NCI-H2227 (cell line): Measurements from ENCODE around the gene APC2.

Experiments used
- DNase-seq: peaks from one replicate; lab custom pipeline; 2025; ENCODE audit not compliant: unreplicated experiment; lab: John Stamatoyannopoulos, UW

APC2 gene

DNA sequence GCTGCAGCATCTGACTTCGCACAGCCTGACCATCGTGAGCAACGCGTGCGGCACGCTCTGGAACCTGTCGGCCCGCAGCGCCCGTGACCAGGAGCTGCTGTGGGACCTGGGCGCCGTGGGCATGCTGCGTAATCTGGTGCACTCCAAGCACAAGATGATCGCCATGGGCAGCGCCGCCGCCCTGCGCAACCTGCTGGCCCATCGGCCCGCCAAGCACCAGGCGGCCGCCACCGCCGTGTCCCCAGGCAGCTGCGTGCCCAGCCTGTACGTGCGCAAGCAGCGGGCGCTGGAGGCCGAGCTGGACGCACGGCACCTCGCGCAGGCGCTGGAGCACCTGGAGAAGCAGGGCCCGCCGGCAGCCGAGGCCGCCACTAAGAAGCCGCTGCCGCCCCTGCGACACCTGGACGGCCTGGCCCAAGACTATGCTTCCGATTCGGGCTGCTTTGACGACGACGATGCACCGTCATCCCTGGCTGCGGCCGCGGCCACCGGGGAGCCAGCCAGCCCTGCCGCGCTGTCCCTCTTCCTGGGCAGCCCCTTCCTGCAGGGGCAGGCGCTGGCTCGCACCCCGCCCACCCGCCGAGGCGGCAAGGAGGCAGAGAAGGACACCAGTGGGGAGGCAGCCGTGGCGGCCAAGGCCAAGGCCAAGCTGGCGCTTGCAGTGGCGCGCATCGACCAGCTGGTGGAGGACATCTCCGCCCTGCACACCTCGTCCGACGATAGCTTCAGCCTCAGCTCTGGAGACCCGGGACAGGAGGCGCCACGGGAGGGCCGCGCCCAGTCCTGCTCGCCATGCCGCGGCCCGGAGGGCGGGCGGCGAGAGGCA is 15.5 kb downstream of the APC2 start:
- DNase-seq: no peak

DNA sequence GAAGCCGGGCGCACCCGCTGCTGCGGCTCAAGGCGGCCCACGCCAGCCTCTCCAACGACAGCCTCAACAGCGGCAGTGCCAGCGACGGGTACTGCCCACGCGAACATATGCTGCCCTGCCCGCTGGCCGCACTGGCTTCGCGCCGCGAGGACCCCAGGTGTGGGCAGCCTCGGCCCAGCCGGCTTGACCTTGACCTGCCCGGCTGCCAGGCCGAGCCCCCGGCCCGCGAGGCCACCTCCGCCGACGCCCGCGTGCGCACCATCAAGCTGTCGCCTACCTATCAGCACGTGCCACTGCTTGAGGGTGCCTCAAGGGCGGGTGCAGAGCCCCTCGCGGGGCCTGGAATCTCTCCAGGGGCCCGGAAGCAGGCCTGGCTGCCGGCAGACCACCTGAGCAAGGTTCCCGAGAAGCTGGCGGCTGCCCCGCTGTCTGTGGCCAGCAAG is 16.1 kb downstream of the APC2 start:
- no peak for DNase-seq

DNA sequence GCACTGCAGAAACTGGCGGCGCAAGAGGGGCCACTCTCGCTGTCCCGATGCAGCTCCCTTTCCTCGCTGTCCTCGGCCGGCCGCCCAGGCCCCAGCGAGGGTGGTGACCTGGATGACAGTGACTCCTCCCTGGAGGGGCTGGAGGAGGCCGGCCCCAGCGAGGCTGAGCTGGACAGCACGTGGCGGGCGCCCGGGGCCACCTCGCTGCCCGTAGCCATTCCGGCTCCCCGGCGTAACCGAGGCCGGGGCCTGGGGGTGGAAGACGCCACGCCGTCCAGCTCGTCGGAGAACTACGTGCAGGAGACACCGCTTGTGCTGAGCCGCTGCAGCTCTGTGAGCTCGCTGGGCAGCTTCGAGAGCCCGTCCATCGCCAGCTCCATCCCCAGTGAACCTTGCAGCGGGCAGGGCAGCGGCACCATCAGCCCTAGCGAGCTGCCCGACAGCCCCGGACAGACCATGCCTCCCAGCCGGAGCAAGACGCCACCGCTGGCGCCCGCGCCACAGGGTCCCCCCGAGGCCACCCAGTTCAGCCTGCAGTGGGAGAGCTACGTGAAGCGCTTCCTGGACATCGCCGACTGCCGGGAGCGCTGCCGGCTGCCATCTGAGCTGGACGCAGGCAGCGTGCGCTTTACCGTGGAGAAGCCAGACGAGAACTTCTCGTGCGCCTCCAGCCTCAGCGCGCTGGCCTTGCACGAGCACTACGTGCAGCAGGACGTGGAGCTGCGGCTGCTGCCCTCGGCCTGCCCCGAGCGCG is 16.7 kb downstream of the APC2 start:
- DNase-seq: no peak

DNA sequence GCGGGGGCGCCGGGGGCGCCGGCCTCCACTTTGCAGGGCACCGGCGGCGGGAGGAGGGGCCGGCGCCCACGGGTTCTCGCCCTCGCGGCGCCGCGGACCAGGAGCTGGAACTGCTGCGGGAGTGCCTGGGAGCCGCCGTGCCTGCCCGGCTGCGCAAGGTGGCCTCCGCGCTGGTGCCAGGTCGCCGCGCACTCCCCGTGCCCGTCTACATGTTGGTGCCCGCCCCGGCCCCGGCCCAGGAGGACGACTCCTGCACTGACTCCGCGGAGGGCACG is 17.2 kb downstream of the APC2 start:
- DNase-seq: no peak

DNA sequence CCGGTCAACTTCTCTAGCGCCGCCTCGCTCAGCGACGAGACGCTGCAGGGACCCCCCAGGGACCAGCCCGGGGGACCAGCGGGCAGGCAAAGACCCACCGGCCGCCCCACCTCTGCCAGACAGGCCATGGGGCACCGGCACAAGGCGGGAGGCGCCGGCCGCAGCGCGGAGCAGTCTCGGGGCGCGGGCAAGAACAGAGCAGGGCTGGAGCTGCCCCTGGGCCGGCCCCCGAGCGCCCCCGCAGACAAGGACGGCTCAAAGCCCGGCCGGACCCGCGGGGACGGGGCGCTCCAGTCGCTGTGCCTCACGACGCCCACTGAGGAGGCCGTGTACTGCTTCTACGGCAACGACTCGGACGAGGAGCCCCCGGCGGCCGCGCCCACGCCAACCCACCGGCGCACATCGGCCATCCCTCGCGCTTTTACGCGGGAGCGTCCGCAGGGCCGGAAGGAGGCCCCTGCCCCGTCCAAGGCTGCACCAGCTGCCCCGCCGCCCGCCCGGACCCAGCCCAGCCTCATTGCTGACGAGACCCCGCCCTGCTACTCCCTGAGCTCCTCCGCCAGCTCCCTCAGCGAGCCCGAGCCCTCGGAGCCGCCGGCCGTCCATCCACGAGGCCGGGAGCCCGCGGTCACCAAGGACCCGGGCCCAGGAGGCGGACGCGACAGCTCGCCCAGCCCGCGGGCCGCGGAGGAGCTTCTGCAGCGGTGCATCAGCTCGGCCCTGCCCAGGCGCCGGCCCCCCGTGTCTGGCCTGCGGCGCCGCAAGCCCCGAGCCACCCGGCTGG is 17.8 kb downstream of the APC2 start:
- no peak for DNase-seq

DNA sequence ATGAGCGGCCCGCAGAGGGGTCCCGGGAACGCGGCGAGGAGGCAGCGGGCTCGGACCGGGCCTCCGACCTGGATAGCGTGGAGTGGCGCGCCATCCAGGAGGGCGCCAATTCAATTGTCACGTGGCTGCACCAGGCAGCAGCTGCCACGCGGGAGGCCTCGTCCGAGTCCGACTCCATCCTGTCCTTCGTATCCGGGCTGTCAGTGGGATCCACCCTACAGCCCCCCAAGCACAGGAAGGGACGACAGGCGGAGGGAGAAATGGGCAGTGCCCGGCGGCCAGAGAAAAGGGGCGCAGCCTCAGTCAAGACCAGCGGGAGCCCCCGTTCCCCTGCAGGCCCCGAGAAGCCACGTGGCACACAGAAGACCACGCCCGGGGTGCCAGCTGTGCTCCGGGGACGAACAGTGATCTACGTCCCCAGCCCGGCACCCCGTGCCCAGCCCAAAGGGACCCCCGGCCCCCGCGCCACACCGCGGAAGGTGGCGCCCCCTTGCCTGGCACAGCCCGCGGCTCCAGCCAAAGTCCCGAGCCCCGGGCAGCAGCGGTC is 18.4 kb downstream of the APC2 start:
- DNase-seq: no peak

- no peak for DNase-seq
These were observed 18.9 kb downstream of the APC2 start for GRCh38 chr19:1468821-1469254.

DNA sequence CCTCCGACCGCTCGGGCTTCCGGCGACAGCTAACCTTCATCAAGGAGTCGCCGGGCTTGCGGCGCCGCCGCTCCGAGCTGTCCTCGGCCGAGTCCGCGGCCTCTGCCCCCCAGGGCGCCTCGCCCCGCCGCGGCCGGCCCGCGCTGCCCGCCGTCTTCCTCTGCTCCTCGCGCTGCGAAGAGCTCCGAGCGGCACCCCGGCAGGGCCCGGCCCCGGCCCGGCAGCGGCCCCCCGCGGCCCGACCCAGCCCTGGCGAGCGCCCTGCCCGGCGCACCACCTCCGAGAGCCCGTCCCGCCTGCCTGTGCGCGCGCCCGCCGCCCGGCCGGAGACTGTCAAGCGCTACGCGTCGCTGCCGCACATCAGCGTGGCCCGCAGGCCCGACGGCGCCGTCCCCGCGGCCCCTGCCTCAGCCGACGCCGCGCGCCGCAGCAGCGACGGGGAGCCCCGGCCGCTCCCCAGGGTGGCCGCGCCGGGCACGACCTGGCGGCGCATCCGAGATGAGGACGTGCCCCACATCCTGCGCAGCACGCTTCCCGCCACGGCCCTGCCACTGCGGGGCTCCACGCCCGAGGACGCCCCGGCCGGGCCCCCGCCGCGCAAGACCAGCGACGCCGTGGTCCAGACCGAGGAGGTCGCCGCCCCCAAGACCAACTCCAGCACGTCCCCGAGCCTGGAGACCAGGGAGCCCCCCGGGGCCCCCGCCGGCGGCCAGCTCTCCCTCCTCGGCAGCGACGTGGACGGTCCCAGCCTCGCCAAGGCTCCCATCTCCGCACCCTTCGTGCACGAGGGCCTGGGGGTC is 19.5 kb downstream of the APC2 start:
- no peak for DNase-seq

GRCh38 chr19:1470055-1470304 is 20.1 kb downstream of the APC2 start:
- no peak for DNase-seq

GRCh38 chr19:1470305-1471009 is 20.5 kb downstream of the APC2 start:
- peak; percentile 85 for DNase-seq

- DNase-seq: peak; percentile 75
These were observed 21.1 kb downstream of the APC2 start for GRCh38 chr19:1471010-1471514.

DNA sequence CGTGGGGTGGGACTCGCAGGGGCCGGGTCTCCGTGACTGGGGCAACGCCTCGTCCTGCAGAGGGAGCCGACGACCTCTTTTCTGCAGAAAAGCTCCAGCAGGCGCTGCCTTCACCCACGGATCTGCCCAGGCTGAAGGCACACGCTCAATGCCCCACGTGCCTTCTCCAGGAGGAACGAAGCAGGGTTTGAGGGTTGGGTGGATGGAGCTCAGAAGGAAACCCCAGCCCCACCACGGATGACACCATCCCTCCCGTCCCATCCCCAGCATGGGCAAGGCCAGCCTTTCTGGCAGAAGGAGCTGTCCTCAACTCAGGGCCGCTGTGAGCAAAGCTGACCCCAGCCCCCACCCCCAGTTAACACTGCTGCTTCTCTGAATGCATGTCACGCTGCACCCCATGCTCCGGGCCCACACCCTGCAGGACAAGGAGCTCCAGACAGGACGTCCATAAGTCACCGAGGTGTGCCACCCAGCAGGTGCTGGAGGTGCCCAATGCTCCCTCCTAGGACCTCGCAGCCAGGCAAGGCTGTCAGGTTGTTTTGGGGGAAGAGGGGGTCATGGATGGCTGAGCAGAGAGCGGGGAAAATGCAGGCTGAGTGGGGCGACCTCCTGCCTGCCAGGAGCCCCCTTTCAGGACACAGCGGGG is 21.7 kb downstream of the APC2 start:
- DNase-seq: peak; percentile 36

- no peak for DNase-seq
These were observed 22.5 kb downstream of the APC2 start for GRCh38 chr19:1472231-1473084.

- DNase-seq: no peak
These were observed 23.3 kb downstream of the APC2 start for GRCh38 chr19:1473085-1473851.

GRCh38 chr19:1474011-1474764 is 24.3 kb downstream of the APC2 start:
- no peak for DNase-seq

DNA sequence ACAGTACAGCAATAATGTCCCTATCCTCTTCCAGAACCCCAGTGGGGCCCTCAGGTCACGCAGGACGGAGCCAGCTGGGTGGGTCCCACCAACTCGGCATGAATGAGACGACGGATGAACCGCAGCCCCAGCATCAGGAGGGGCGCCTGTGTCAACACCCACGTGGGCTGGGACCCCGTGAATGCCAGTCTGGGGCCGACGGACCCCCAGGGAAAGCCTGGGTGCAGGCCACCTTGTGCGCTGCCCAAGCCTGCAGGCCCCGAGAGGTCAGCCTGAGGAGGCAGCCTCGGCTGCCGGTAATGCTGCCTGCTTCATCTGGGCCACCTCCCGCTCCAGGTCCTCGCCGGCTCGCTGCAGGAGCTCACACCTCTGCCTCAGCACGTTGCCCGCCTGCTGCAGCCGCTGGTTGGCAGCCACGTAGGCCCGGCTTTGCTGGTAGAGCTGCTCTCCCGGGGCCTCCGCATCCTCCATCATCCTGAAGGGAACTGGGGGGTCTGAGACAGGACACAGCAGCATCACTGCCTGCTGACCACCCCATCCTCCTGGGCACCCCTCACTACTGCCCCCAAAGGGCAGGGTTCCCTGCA is 24.9 kb downstream of the APC2 start:
- no peak for DNase-seq
